Spleen (tissue), 7 donors: ENCODE measurements around the gene MAS1L.

Experiments used
- CTCF ChIP-seq, 11 experiments: fragments of 200-600 bp in 7 of 11; fragments of 450-650 bp in 4 of 11; sonication (generic) in 4 of 11; IDR thresholded peaks in 8 of 11; conservative IDR thresholded peaks in 3 of 11; 1 replicate in 7 of 11; 2 replicates in 4 of 11; pipeline versions ENCODE4 v1.4.0 to v1.8.0; 2016 to 2021; ENCODE audit warnings: antibody characterized with exemption in 11 of 11, inconsistent platforms in 4 of 11, mild to moderate bottlenecking in 1 of 11
- POLR2A ChIP-seq, 3 donors: fragments of 450-650 bp; IDR thresholded peaks; one replicate each; pipeline ENCODE4 v1.5.1; 2017; ENCODE audit warnings: antibody characterized with exemption in 3 of 3, mild to moderate bottlenecking in 1 of 3
- donor health status: DM: no; HTN: no; CAD: no; lungs with moderate emphysema.
- donor health status: DM: no; HTN: no; CAD: no.
- donor health status: DM: no; HTN: no; CAD: no.

DNA sequence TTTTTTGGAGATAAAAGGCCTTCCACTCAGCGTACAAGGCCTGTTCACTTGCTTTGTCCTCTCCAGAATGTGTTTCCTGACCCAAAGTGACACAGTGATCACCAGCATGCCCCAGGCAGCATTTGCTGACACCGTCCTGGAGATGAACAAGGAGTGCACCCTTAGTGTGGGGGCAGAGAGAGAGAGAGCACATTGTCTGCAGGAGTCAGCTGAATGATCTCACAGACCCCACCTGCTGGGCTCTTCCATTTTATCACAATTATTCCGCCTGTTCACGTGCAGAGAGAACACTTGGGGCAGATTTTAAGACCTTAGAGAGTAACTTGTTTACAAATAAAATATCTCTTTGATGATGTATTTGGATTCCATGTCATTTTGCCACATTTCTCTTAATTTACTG, 22.4 kb upstream of the MAS1L start:
- TF ChIP-seq CTCF (IDR thresholded peaks at IDR 0.05 in 8 of 11, conservative IDR thresholded peaks at IDR 0.05 in 3 of 11) (no peak), POLR2A (IDR thresholded peaks at IDR 0.05) (no peak)
